GM19452 (cell line): Measurements from ENCODE around the gene KIAA0319L.
"Not testable (repeated sequence)": the region's sequence is repeated elsewhere in the genome, so short reads cannot be mapped to it uniquely, and the experiment has no call there.

Experiments
- ATAC-seq: cut with Tn5 transposase; IDR thresholded peaks from one replicate; pipeline ENCODE4 v1.9.1; 2021; ENCODE audit not compliant: unreplicated experiment

KIAA0319L gene

GRCh38 chr1:35499231-35499630 lies 58.0 kb downstream of the KIAA0319L start:
- ATAC-seq: no peak

GRCh38 chr1:35497571-35497970 lies 59.6 kb downstream of the KIAA0319L start:
- no peak for ATAC-seq

- no peak for ATAC-seq
Measured at GRCh38 chr1:35490250-35490649, 67.0 kb downstream of the KIAA0319L start.

DNA sequence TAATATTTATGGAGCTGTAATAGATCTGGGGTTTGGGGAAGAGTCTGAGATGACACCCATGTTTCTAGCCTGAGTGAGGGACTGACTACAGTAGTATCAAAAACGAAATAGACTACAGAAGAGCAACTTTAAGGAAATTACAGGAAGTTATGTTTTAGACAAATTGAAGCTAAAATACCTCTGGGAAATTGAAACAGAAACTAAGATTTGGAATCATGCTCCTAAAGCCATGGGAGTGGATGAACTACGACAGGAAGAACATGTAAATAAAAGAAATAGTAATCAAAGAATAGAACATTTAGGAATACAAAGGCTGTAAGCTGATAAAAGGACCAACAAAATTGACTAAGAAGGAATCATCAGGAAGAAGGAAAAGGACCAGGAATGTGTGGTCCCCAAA lies 68.9 kb downstream of the KIAA0319L start:
- no peak for ATAC-seq

GRCh38 chr1:35486858-35487408 lies 70.3 kb downstream of the KIAA0319L start:
- ATAC-seq: no peak

DNA sequence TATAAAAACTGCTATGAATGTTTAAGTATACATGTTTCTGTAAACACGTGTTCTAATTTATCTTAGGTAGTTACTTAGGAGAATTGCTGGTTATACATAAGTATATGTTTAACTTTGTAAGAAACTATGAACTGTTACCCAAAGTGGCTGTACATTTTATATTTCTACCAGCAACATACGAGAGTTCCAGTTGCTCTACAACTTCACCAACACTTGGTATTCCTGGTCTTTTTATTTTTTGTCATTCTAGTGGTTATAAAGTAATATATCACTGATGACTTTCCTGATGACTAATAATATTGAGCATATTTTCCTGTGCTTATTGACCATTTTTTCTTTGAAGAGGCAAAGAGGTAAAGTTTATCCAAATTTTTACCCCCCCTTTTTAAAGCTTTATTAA lies 76.0 kb downstream of the KIAA0319L start:
- ATAC-seq: no peak

DNA sequence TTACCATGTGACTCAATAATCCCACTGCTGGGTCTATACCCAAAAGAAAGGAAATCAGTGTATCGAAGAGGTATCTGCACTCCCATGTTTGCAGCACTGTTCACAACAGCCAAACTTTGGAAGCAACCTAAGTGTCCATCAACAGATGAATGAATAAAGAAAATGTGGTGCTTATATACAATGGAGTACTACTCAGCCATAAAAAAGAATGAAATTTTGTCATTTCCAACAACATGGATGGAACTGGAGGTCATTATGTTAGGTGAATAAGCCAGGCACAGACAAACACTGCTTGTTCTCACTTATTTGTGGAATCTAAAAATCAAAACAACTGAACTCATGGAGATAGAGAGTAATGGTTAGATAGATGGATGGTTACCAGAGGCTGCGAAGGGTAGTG lies 79.3 kb downstream of the KIAA0319L start:
- ATAC-seq: no peak

GRCh38 chr1:35475856-35476674 lies 81.1 kb downstream of the KIAA0319L start:
- no peak for ATAC-seq

DNA sequence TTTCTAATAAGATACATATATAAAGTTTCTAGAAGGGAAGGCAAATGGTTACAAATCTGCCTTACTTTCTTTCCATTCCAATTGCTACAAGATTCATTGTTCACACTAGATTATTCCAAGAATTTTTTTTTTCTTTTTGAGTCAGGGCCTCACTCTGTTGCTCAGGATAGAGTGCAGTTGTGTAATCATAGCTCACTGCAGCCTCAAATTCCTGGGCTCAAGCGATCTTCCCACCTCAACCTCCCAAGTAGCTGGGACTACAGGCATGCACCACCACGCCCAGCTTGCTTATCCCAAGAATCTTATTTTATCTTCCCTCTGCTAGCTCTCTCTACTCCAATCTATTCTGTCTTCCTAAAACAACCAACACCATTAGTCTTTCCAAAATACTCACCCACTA lies 81.8 kb downstream of the KIAA0319L start:
- ATAC-seq: no peak

DNA sequence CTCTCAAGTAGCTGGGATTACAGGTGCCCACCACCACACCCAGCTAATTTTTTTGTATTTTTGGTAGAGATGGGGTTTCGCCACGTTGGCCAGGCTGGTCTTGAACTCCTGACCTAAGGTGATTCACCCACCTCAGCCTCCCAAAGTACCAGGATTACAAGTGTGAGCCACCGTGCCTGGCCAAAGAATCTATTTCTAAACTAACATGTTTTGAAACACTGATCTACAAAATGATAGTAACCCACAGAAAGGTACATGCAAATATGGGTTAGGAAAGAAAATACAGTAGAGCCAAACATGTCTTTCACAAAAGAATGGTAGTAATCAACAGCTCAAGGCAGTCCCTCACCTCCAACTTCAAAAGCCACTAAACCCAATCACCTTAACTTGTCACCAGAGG lies 84.0 kb downstream of the KIAA0319L start:
- not testable (repeated sequence) for ATAC-seq

GRCh38 chr1:35470977-35471613 lies 86.1 kb downstream of the KIAA0319L start:
- no peak for ATAC-seq

DNA sequence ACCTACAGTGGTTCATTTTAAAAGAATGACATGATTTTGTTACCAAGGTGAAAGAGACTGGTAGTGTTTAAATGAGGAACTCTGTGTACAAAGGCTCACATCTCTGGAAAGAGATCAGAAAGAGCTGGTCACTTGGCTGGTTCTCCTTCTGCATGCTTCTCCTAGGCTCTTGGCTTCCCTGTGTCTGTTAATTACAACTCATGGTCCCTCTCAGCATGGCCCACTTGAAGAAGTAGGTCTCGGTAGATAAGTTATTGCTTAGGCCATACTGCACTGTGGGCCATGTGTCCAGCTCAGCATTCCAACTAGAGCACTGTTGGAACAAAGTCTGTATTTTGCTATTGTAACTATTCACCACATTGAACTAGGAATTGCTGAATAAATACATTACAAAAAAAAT lies 91.1 kb downstream of the KIAA0319L start:
- no peak for ATAC-seq

DNA sequence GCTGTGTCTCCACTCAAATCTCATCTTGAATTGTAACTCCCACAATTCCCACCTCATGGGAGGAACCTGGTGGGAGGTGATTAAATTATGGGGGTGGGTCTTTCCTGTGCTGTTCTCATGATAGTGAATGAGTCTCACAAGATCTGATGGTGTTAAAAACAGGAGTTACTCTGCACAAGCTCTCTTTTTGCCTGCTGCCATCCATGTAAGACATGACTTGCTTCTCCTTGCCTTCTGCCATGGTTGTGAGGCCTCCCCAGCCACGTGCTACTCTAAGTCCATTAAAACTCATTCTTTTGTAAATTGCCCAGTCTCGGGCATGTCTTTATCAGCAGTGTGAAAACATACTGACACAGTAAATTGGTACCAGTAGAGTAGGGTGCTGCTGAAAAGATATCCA lies 93.5 kb downstream of the KIAA0319L start:
- ATAC-seq: not testable (repeated sequence)

DNA sequence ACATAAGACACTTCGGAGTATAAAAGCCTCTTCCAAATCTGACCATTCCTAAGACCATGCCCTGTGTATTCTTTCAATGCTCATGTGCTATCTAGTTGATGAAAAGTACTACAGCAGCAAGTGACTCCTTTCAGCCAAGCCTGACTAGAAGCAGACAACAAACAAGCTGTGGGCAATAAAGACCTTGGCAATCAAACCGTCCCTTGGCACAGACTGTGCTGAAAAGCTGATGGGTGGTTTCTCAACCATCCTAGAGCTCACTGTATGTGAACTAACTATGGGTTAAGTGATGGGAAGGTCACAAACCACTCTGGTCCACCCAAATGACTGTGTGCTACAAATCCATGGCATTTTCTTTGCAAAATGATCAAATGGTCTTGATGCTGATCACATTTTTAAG lies 94.0 kb downstream of the KIAA0319L start:
- no peak for ATAC-seq

DNA sequence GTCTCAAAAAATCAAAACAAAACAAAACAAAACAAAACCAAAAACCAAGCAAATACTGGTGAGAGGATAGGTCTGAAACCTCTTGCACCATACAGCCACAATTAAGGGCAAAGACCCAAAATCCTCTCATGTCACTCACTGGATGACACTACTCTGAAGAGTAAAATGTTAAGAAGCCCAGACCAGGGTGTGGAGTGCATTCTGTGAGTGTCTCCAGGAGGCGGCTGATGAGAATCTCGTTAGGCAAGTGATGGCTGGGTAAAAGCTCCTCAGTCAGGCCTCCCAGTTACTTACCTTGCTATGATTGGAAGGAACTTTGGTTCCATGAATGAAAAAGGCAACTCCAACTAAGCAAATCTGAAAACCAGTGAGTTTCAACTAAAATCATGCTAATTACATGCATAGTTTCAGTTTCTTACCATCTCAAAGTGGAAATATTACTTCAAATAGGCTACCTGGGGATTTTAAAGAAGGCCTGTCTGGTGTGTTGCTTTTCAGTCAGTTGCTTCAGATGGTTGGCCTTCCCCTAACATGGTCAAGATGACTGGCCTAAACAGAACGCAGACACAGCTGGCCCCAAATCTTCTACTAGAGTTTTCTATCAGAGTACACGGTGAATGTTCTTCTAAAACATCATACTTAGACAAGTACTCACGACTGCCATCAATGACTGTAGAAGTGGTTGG lies 95.1 kb downstream of the KIAA0319L start:
- ATAC-seq: no peak

DNA sequence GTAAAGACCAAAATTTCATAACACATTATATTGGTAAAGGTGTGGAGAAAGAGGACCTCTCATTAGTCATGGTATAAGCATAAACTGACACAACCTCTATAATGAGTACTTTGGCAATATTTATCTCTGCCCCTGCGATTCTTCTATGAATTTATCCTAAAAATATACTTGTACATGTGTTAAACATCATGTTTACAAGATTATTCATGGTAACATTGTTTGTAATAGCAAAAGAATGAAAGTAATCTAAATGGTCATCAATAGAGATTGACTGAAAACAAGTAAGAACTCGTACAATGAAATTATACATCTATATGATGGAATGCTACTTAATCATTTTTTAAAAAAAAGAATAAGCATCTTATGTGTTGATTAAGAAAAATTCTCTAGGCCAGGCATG lies 96.4 kb downstream of the KIAA0319L start:
- ATAC-seq: no peak

- no peak for ATAC-seq
Measured at GRCh38 chr1:35454616-35455015, 102.6 kb downstream of the KIAA0319L start.

GRCh38 chr1:35454176-35454575 lies 103.0 kb downstream of the KIAA0319L start:
- ATAC-seq: no peak

DNA sequence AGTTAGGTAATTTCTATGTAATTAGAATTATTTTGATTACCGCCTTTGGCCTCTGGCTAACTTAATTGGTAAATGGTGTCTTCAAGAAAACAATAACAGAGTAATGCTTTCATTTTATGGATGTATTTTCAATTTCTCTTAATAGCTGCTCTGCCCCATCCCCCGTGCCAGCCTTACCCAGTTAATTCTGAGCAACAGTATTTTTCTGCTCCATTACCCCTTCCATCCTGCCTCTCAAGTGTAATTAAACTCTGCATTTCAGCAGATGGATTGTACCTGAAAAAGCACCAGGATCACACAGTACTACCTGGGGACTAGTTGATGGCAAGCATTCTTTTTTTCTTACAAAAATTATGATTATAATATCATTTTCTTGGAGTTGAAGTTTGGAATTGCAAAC lies 104.2 kb downstream of the KIAA0319L start:
- no peak for ATAC-seq

DNA sequence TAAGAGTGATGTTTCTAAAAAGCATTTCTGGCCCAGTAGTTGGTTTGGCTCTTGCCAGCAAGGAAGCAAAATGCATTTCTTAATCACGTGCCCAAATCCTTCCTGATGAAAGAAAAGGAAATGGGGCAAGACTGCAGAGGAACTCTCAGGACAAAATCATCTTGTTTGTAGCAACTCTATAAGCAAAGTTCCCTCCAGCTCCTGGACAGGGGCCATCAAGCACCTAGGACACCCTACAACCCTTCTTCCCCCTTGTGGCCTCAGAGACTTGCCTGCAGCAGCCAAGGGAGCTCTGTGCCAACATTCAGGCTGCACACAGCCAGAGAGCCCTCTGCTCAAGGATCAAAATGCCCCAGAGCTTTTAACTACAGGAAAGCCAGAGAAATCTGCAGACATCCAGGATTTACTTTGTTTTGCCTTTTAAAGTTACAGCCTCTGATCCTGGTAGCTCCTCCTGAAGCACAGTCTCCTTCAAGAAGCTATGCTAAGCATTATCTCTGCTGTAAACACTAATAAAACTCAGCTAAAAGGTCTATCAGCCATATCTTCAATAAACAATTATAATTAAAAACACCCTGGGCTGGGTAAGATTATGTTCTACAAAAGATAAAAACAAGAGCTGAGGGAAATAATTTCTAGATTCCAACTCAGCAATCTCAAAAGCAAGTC lies 105.0 kb downstream of the KIAA0319L start:
- ATAC-seq: no peak

DNA sequence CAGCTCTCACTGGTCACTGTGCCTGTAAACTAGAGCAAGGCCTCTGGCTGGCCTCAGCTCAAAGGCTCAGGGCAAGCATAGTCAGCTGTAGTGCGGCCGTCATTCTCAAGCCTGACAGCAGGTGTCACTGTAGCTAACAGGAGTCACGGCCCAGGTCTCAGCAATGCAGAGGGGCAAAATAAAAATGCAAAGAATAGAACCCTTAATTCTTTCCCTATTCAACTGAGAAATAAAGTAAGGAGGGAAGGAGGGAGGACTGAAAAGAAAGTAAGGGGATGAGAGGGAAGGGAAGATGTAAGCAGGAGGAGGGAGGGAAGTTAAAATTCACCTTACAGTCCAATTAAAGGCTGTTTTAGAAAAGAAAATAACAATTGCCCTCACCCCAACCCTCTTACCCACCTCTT lies 106.1 kb downstream of the KIAA0319L start:
- no peak for ATAC-seq
